ENCODE measurements around the gene DNAJC15.

DNAJC15 gene

DNA sequence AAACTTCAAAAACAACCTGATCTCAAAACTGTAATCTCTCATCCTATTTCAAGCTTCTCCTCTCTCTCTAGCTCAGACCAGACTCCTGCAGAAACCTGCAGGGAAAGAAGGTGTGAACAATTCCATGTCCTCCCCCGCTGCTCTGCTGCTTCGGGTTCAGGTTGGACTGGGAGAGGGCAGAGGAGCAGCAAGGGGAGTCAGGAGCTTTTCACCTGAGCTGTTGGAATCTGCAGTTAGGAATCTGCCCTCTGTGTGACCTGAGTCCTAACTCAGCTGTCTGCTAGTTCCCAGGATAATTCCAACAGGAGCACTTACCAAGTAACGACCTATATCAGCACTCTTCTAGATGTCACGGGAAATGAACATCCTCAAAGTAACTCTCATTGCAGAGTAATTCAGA lies 118.3 kb downstream of the DNAJC15 start:
- Histone ChIP-seq H3K4me2 (ENCODE audit: low read length) (no peak overlapping the region), H3K4me1 (no peaks in the 10 kb centered on the region), H3K4me3 (ENCODE audit: low read depth, low read length) (no peak overlapping the region), H2AFZ (no peak overlapping the region), H3K27ac (no peak overlapping the region), H3K9ac (no peak overlapping the region), H3K36me3 (ENCODE audit: control insufficient read depth, insufficient read depth, low read length) (no peaks in the 10 kb centered on the region), H3K27me3 (ENCODE audit: control insufficient read depth, insufficient read depth, low read length) (no peaks in the 10 kb centered on the region), H3K9me3 (ENCODE audit: control insufficient read depth, low read length) (no peaks in the 10 kb centered on the region), H3K79me2 (no peaks in the 10 kb centered on the region)
- TF ChIP-seq, protein P1, sequence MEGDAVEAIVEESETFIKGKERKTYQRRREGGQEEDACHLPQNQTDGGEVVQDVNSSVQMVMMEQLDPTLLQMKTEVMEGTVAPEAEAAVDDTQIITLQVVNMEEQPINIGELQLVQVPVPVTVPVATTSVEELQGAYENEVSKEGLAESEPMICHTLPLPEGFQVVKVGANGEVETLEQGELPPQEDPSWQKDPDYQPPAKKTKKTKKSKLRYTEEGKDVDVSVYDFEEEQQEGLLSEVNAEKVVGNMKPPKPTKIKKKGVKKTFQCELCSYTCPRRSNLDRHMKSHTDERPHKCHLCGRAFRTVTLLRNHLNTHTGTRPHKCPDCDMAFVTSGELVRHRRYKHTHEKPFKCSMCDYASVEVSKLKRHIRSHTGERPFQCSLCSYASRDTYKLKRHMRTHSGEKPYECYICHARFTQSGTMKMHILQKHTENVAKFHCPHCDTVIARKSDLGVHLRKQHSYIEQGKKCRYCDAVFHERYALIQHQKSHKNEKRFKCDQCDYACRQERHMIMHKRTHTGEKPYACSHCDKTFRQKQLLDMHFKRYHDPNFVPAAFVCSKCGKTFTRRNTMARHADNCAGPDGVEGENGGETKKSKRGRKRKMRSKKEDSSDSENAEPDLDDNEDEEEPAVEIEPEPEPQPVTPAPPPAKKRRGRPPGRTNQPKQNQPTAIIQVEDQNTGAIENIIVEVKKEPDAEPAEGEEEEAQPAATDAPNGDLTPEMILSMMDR (IDR thresholded peaks at IDR 0.05) = no peak

DNA sequence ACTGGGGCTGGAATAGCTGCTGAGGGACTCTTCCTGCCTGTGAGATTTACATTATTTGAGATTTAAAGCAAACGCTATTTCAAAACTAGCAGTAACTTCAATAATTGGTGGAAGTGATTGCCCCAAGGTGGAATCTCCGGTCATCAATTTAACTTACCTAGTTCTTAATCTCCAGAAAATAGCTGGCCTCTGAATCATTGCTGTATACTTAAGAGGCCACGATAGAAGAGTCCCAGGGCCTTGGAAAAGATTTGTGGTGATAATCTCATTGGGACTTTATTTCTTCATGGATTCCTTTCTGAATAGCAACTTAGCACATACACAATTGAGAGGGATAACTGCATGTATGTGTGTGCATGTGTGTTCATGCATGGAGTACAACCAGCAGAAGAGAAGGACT lies 120.2 kb downstream of the DNAJC15 start:
- Histone ChIP-seq H3K4me3 (ENCODE audit: low read depth, low read length) (no peak overlapping the region), H3K4me1 (no peaks in the 10 kb centered on the region), H3K79me2 (no peaks in the 10 kb centered on the region), H2AFZ (no peak overlapping the region), H3K9ac (no peak overlapping the region), H3K9me3 (ENCODE audit: control insufficient read depth, low read length) (no peaks in the 10 kb centered on the region), H3K36me3 (ENCODE audit: control insufficient read depth, insufficient read depth, low read length) (no peaks in the 10 kb centered on the region), H3K27ac (no peak overlapping the region), H3K4me2 (ENCODE audit: low read length) (no peak overlapping the region), H3K27me3 (ENCODE audit: control insufficient read depth, insufficient read depth, low read length) (no peaks in the 10 kb centered on the region)
- TF ChIP-seq, protein P1 (IDR thresholded peaks at IDR 0.05) = no peak

DNA sequence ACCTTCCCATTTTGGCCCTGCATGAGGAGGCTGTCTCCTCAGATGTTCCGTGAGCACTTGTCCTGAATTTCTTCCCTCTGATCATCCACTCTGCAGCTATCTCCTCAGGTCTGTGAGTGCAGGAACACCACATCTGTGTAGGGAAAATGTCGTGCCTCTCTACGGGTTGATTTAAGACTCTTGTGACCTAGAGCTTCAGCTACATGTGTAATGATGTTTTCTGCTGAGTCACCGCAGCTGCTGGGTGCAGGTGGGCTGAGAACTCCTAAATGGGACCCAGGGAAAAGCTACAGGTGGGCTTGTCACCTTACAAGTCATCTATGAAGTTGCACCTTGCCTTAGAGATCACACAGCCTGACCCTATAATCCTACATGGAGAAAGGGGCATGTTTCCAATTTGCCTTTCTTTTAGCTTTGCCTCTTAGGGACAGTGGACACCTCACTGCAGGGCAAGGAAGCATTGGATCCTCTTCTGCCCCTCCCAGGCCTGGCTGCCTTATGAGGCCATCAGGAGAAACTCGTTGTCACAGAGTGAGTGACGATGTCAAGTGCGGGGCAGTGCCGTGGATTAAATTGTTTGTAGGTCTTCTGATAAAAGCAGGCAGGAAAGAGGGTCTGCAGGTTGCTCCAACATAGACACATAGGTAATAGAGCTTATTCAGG lies 122.3 kb downstream of the DNAJC15 start:
- H3K9ac ChIP-seq = no peak overlapping the region
- no peak overlapping the region for H3K27ac ChIP-seq
- TF ChIP-seq, protein P1 (IDR thresholded peaks at IDR 0.05) = no peak
- no peak overlapping the region for H2AFZ ChIP-seq
- no peaks in the 10 kb centered on the region for H3K27me3 ChIP-seq (ENCODE audit: control insufficient read depth, insufficient read depth, low read length)
- no peak overlapping the region for H3K4me3 ChIP-seq (ENCODE audit: low read depth, low read length)
- no peaks in the 10 kb centered on the region for H3K9me3 ChIP-seq (ENCODE audit: control insufficient read depth, low read length)
- H3K79me2 ChIP-seq = no peaks in the 10 kb centered on the region
- H3K4me2 ChIP-seq (ENCODE audit: low read length) = no peak overlapping the region
- H3K4me1 ChIP-seq = no peaks in the 10 kb centered on the region
- H3K36me3 ChIP-seq (ENCODE audit: control insufficient read depth, insufficient read depth, low read length) = no peaks in the 10 kb centered on the region

DNA sequence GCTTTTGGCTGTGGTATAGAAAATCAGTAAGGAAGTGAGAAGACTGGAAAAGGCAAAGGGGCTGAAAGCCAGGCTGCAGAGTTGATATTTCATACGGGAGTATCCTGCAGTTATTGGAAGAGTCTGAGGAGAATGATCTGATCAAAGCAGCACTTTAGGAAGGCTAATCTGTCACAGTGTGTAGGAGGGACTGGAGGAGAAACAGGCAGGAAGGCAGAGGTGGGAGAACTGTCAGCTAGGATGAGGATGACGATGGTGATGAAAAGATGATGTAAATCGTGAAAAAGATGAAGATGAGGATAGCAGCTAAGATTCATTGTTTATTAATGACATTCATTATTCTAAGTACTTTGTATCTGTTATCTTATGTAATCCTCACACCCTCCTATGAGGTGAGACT lies 123.0 kb downstream of the DNAJC15 start:
- H3K9me3 ChIP-seq (ENCODE audit: control insufficient read depth, low read length) = no peaks in the 10 kb centered on the region
- H3K27me3 ChIP-seq (ENCODE audit: control insufficient read depth, insufficient read depth, low read length) = no peaks in the 10 kb centered on the region
- H2AFZ ChIP-seq = no peak overlapping the region
- H3K4me2 ChIP-seq (ENCODE audit: low read length) = no peak overlapping the region
- no peaks in the 10 kb centered on the region for H3K4me1 ChIP-seq
- no peaks in the 10 kb centered on the region for H3K36me3 ChIP-seq (ENCODE audit: control insufficient read depth, insufficient read depth, low read length)
- TF ChIP-seq, protein P1 (IDR thresholded peaks at IDR 0.05) = no peak
- no peak overlapping the region for H3K4me3 ChIP-seq (ENCODE audit: low read depth, low read length)
- no peak overlapping the region for H3K9ac ChIP-seq
- no peaks in the 10 kb centered on the region for H3K79me2 ChIP-seq
- H3K27ac ChIP-seq = no peak overlapping the region

Measured in parathyroid adenoma (tissue), 2 donors.